OCI-LY3 (cell line): ENCODE data around the gene SH2D4B.

Experiments
- H2AFZ ChIP-seq: fragments of 200-600, 300-600 bp; shearing (Covaris generic); 2 replicates; pipeline ENCODE4 v1.6.0; 2014; ENCODE audit warnings: antibody characterized with exemption, low read depth, low read length
- H3K27ac ChIP-seq: fragments of 200-600, 300-600 bp; sonication (generic); 2 replicates; pipeline ENCODE4 v1.5.1; 2014; ENCODE audit warnings: mild to moderate bottlenecking, low read length, moderate library complexity, mixed read lengths
- H3K27me3 ChIP-seq: fragments of 200-600, 300-600 bp; sonication (generic); 2 replicates; pipeline ENCODE4 v1.6.1; 2014; ENCODE audit warnings: low read depth, low read length, mixed read lengths
- H3K36me3 ChIP-seq: fragments of 200-600, 300-600 bp; sonication (generic); replicated peaks from 2 replicates; pipeline ENCODE3; 2014; ENCODE audit warnings: low read depth, low read length, mixed read lengths
- H3K4me1 ChIP-seq: fragments of 300-600, 200-600 bp; sonication (generic); 2 replicates; pipeline ENCODE4 v1.6.1; 2014; ENCODE audit warnings: low read length, mixed read lengths
- H3K4me2 ChIP-seq: fragments of 200-600, 300-600 bp; sonication (generic); 2 replicates; pipeline ENCODE4 v1.6.1; 2014; ENCODE audit warnings: low read length, mixed read lengths
- H3K4me3 ChIP-seq: fragments of 300-600, 200-600 bp; sonication (generic); 2 replicates; pipeline ENCODE4 v1.5.1; 2014; ENCODE audit warnings: antibody characterized with exemption, mild to moderate bottlenecking, low read length, moderate library complexity
- H3K79me2 ChIP-seq: fragments of 300-600, 200-600 bp; shearing (Covaris generic); 2 replicates; pipeline ENCODE4 v1.6.1; 2014; ENCODE audit warnings: mild to moderate bottlenecking, low read length, mixed read lengths
- H3K9ac ChIP-seq: fragments of 300-600, 200-600 bp; shearing (Covaris generic); 2 replicates; pipeline ENCODE4 v1.6.0; 2014; ENCODE audit warnings: mild to moderate bottlenecking, low read length, moderate library complexity
- H3K9me3 ChIP-seq: fragments of 200-600, 300-600 bp; shearing (Covaris generic); 2 replicates; pipeline ENCODE4 v1.6.1; 2014; ENCODE audit warnings: low read length, mixed read lengths; ENCODE audit not compliant: insufficient read depth
- H4K20me1 ChIP-seq: fragments of 200-600, 300-600 bp; sonication (generic); 2 replicates; pipeline ENCODE4 v1.6.1; 2016; ENCODE audit warnings: low read length, mixed read lengths; ENCODE audit not compliant: insufficient read depth
- CTCF ChIP-seq: fragments of 200-600, 300-600 bp; sonication (generic); IDR thresholded peaks from 2 replicates; pipeline ENCODE4 v1.5.1; 2014; ENCODE audit warnings: antibody characterized with exemption, low read length, low read depth
- EZH2phosphoT487 ChIP-seq: fragments of 200-600 bp; shearing (Covaris generic); IDR thresholded peaks from 2 replicates; pipeline ENCODE4 v1.6.1; 2018; ENCODE audit warnings: antibody characterized with exemption, mixed run types, low read depth

The SH2D4B gene

GRCh38 chr10:80491251-80492102 lies 46.2 kb upstream of the SH2D4B start:
- no peak overlapping the region for H3K4me2 ChIP-seq
- H2AFZ ChIP-seq, result no peak overlapping the region
- no peak overlapping the region for H3K9ac ChIP-seq
- H3K4me1 ChIP-seq, result peaks cover 12% of the 10 kb centered on the region
- peaks cover 28% of the 10 kb centered on the region for H3K36me3 ChIP-seq
- H3K27ac ChIP-seq, result no peak overlapping the region
- H3K27me3 ChIP-seq, result no peaks in the 10 kb centered on the region
- peaks cover 5% of the 10 kb centered on the region; the same call in 1 of the 2 replicates for H3K9me3 ChIP-seq
- H3K4me3 ChIP-seq, result no peak overlapping the region
- TF ChIP-seq EZH2phosphoT487 (no peak), CTCF (no peak)
- no peaks in the 10 kb centered on the region for H3K79me2 ChIP-seq
- peaks cover 34% of the 10 kb centered on the region; the same call in 1 of the 2 replicates for H4K20me1 ChIP-seq

GRCh38 chr10:80492848-80493521 lies 44.7 kb upstream of the SH2D4B start:
- no peak overlapping the region for H2AFZ ChIP-seq
- peaks cover 12% of the 10 kb centered on the region for H3K4me1 ChIP-seq
- no peaks in the 10 kb centered on the region for H3K79me2 ChIP-seq
- H3K4me3 ChIP-seq, result no peak overlapping the region
- peaks cover 30% of the 10 kb centered on the region; the same call in 1 of the 2 replicates for H4K20me1 ChIP-seq
- H3K9me3 ChIP-seq, result peaks cover 6% of the 10 kb centered on the region; the same call in 1 of the 2 replicates
- H3K9ac ChIP-seq, result no peak overlapping the region
- H3K27ac ChIP-seq, result no peak overlapping the region; the same call in 1 of the 2 replicates
- peak overlapping the region; percentile 33 for H3K4me2 ChIP-seq
- TF ChIP-seq CTCF, result no peak
- no peak for TF ChIP-seq EZH2phosphoT487
- no peaks in the 10 kb centered on the region for H3K27me3 ChIP-seq
- H3K36me3 ChIP-seq, result peaks cover 35% of the 10 kb centered on the region

- Histone ChIP-seq H3K4me1 (peaks cover 12% of the 10 kb centered on the region), H4K20me1 (peaks cover 32% of the 10 kb centered on the region; the same call in 1 of the 2 replicates), H3K4me2 (peak overlapping the region; percentile 33), H3K27me3 (no peaks in the 10 kb centered on the region), H3K4me3 (no peak overlapping the region), H3K9me3 (peaks cover 6% of the 10 kb centered on the region; the same call in 1 of the 2 replicates), H3K27ac (no peak overlapping the region; the same call in 1 of the 2 replicates), H3K79me2 (no peaks in the 10 kb centered on the region), H3K36me3 (peaks cover 35% of the 10 kb centered on the region), H2AFZ (no peak overlapping the region), H3K9ac (no peak overlapping the region)
- no peak for TF ChIP-seq EZH2phosphoT487
- no peak for TF ChIP-seq CTCF
These were observed 44.1 kb upstream of the SH2D4B start for GRCh38 chr10:80493522-80494051.
